ENCODE results near the gene ZDHHC8.

Gene ZDHHC8

GRCh38 chr22:20196094-20196842, 64.7 kb downstream of the ZDHHC8 start:
- TF ChIP-seq, protein P1, sequence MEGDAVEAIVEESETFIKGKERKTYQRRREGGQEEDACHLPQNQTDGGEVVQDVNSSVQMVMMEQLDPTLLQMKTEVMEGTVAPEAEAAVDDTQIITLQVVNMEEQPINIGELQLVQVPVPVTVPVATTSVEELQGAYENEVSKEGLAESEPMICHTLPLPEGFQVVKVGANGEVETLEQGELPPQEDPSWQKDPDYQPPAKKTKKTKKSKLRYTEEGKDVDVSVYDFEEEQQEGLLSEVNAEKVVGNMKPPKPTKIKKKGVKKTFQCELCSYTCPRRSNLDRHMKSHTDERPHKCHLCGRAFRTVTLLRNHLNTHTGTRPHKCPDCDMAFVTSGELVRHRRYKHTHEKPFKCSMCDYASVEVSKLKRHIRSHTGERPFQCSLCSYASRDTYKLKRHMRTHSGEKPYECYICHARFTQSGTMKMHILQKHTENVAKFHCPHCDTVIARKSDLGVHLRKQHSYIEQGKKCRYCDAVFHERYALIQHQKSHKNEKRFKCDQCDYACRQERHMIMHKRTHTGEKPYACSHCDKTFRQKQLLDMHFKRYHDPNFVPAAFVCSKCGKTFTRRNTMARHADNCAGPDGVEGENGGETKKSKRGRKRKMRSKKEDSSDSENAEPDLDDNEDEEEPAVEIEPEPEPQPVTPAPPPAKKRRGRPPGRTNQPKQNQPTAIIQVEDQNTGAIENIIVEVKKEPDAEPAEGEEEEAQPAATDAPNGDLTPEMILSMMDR (conservative IDR thresholded peaks at IDR 0.05; ENCODE audit: low read length): no peak
- DNase-seq (ENCODE audit: low read depth): no peak
- no peak overlapping the region for H3K4me3 ChIP-seq (ENCODE audit: low read length)
